ENCODE results near the gene UBE2Q1. TPM values are rescaled to one million over a fixed set of nuclear protein-coding genes. Genes with fewer than 3 reads are reported as not detected.

UBE2Q1 gene
- total and polyA plus RNA-seq, 4 donors = 8.2 to 22.0 (median 14.2) TPM

DNA sequence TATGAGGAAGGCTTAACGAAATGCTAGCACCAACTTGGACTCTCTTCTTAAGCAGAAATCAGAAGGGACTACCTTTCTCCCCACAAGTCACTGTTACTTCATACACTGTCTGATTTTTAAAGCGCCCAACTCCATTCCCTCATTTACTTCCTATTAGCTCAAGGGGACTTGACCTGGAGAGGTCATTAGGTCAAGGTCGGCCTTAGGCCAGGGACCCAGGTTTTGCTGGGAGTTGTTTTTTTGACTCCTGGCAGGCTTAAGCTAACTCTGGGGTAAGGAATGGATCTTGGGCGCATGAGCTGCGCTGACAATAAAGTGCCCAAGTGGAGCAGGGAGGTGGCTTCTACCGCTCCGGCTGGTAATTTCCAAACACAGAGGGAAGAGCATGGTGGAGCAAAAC, 32.7 kb upstream of the UBE2Q1 start:
- WGBS = 95% methylated on average over 7 of the region's 7 CpGs
- H3K27ac ChIP-seq (ENCODE audit: low read depth in 1 of 2, low read length in 2 of 2) = no peak overlapping the region
- no peak for DNase-seq (ENCODE audit: low spot score)
- H3K4me3 ChIP-seq (ENCODE audit: low read depth in 1 of 3, low read length in 3 of 3) = no peak overlapping the region
- no peaks in the 10 kb centered on the region for H3K4me1 ChIP-seq (ENCODE audit: control insufficient read depth in 4 of 4, insufficient read depth in 4 of 4, low read length in 3 of 4)
- H3K9ac ChIP-seq (ENCODE audit: low read depth in 1 of 2, low read length in 2 of 2) = no peak overlapping the region
- no peaks in the 10 kb centered on the region for H3K27me3 ChIP-seq (ENCODE audit: control insufficient read depth in 4 of 4, insufficient read depth in 4 of 4, low read length in 3 of 4)
- TF ChIP-seq NR2F2 (IDR thresholded peaks at IDR 0.05) = no peak
- no peak for TF ChIP-seq JUND (IDR thresholded peaks at IDR 0.05)
- no peaks in the 10 kb centered on the region for H3K9me3 ChIP-seq (ENCODE audit: control insufficient read depth in 4 of 4, low read length in 3 of 4)
- peaks cover 27 to 98% (median 85%) of the 10 kb centered on the region in 4 donors for H3K36me3 ChIP-seq (ENCODE audit: control insufficient read depth in 4 of 4, insufficient read depth in 3 of 4, low read depth in 1 of 4, low read length in 3 of 4)

DNA sequence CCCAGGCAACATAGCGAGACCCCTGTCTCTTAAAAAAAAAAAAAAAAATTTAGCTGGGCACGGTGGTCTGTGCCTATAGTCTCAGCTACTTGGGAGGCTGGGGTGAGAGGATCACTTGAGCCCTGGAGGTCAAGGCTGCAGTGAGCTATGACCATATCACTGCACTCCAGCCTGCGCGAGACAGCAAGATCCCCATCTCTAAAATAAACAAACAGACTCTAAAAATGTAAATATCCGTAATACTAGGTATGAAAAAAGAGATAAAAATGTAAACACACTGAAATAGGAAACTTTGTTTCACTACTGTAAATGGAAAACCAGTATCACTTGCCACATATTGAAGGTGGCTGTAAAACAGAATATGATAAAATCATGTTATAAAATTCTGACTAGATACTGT, 32.3 kb upstream of the UBE2Q1 start:
- no peaks in the 10 kb centered on the region for H3K27me3 ChIP-seq (ENCODE audit: control insufficient read depth in 4 of 4, insufficient read depth in 4 of 4, low read length in 3 of 4)
- no peaks in the 10 kb centered on the region for H3K9me3 ChIP-seq (ENCODE audit: control insufficient read depth in 4 of 4, low read length in 3 of 4)
- no peak overlapping the region for H3K4me3 ChIP-seq (ENCODE audit: low read depth in 1 of 3, low read length in 3 of 3)
- TF ChIP-seq, protein P1, sequence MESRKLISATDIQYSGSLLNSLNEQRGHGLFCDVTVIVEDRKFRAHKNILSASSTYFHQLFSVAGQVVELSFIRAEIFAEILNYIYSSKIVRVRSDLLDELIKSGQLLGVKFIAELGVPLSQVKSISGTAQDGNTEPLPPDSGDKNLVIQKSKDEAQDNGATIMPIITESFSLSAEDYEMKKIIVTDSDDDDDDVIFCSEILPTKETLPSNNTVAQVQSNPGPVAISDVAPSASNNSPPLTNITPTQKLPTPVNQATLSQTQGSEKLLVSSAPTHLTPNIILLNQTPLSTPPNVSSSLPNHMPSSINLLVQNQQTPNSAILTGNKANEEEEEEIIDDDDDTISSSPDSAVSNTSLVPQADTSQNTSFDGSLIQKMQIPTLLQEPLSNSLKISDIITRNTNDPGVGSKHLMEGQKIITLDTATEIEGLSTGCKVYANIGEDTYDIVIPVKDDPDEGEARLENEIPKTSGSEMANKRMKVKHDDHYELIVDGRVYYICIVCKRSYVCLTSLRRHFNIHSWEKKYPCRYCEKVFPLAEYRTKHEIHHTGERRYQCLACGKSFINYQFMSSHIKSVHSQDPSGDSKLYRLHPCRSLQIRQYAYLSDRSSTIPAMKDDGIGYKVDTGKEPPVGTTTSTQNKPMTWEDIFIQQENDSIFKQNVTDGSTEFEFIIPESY (IDR thresholded peaks at IDR 0.05) = no peak
- TF ChIP-seq HNF4G (IDR thresholded peaks at IDR 0.05) (no peak), YY1 (IDR thresholded peaks at IDR 0.05) (no peak), RAD21 (IDR thresholded peaks at IDR 0.05) (no peak), FOXA1 (IDR thresholded peaks at IDR 0.05) (no peak), FOXA2 (IDR thresholded peaks at IDR 0.05) (no peak), NR2F2 (IDR thresholded peaks at IDR 0.05) (no peak), RXRA (IDR thresholded peaks at IDR 0.05) (no peak), JUND (IDR thresholded peaks at IDR 0.05) (no peak), SP1 (IDR thresholded peaks at IDR 0.05) (no peak), GABPA (IDR thresholded peaks at IDR 0.05 in 1 of 2, conservative IDR thresholded peaks at IDR 0.05 in 1 of 2) (no peak), EGR1 (IDR thresholded peaks at IDR 0.05; ENCODE audit: low read depth in 2 of 2) (no peak), HNF4A (conservative IDR thresholded peaks at IDR 0.05) (no peak), TAF1 (conservative IDR thresholded peaks at IDR 0.05) (no peak)
- TF ChIP-seq, protein P2, sequence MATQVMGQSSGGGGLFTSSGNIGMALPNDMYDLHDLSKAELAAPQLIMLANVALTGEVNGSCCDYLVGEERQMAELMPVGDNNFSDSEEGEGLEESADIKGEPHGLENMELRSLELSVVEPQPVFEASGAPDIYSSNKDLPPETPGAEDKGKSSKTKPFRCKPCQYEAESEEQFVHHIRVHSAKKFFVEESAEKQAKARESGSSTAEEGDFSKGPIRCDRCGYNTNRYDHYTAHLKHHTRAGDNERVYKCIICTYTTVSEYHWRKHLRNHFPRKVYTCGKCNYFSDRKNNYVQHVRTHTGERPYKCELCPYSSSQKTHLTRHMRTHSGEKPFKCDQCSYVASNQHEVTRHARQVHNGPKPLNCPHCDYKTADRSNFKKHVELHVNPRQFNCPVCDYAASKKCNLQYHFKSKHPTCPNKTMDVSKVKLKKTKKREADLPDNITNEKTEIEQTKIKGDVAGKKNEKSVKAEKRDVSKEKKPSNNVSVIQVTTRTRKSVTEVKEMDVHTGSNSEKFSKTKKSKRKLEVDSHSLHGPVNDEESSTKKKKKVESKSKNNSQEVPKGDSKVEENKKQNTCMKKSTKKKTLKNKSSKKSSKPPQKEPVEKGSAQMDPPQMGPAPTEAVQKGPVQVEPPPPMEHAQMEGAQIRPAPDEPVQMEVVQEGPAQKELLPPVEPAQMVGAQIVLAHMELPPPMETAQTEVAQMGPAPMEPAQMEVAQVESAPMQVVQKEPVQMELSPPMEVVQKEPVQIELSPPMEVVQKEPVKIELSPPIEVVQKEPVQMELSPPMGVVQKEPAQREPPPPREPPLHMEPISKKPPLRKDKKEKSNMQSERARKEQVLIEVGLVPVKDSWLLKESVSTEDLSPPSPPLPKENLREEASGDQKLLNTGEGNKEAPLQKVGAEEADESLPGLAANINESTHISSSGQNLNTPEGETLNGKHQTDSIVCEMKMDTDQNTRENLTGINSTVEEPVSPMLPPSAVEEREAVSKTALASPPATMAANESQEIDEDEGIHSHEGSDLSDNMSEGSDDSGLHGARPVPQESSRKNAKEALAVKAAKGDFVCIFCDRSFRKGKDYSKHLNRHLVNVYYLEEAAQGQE (IDR thresholded peaks at IDR 0.05) = no peak
- TF ChIP-seq, protein P3, sequence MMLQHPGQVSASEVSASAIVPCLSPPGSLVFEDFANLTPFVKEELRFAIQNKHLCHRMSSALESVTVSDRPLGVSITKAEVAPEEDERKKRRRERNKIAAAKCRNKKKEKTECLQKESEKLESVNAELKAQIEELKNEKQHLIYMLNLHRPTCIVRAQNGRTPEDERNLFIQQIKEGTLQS (IDR thresholded peaks at IDR 0.05) = no peak
- TF ChIP-seq, protein P4, sequence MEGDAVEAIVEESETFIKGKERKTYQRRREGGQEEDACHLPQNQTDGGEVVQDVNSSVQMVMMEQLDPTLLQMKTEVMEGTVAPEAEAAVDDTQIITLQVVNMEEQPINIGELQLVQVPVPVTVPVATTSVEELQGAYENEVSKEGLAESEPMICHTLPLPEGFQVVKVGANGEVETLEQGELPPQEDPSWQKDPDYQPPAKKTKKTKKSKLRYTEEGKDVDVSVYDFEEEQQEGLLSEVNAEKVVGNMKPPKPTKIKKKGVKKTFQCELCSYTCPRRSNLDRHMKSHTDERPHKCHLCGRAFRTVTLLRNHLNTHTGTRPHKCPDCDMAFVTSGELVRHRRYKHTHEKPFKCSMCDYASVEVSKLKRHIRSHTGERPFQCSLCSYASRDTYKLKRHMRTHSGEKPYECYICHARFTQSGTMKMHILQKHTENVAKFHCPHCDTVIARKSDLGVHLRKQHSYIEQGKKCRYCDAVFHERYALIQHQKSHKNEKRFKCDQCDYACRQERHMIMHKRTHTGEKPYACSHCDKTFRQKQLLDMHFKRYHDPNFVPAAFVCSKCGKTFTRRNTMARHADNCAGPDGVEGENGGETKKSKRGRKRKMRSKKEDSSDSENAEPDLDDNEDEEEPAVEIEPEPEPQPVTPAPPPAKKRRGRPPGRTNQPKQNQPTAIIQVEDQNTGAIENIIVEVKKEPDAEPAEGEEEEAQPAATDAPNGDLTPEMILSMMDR (IDR thresholded peaks at IDR 0.05; ENCODE audit: low read depth, low read length, missing input control) = no peak
- TF ChIP-seq, protein P5, sequence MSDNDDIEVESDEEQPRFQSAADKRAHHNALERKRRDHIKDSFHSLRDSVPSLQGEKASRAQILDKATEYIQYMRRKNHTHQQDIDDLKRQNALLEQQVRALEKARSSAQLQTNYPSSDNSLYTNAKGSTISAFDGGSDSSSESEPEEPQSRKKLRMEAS (IDR thresholded peaks at IDR 0.05) = no peak
- no peak overlapping the region for H3K9ac ChIP-seq (ENCODE audit: low read depth in 1 of 2, low read length in 2 of 2)
- H3K4me1 ChIP-seq (ENCODE audit: control insufficient read depth in 4 of 4, insufficient read depth in 4 of 4, low read length in 3 of 4) = no peaks in the 10 kb centered on the region
- no peak for DNase-seq (ENCODE audit: low spot score)
- WGBS = 86% methylated on average over 5 of the region's 5 CpGs
- no peak overlapping the region for H3K27ac ChIP-seq (ENCODE audit: low read depth in 1 of 2, low read length in 2 of 2)
- H3K36me3 ChIP-seq (ENCODE audit: control insufficient read depth in 4 of 4, insufficient read depth in 3 of 4, low read depth in 1 of 4, low read length in 3 of 4) = peaks cover 31 to 98% (median 85%) of the 10 kb centered on the region in 4 donors
